GM12801 (cell line): ENCODE results near the gene TAF4.

Experiments used
- TF ChIP-seq, protein P1 (sequence below): IDR thresholded peaks from one replicate; pipeline ENCODE4 v1.5.1; 2011; ENCODE audit warnings: control low read depth; ENCODE audit not compliant: insufficient read length; ENCODE audit errors: extremely low read depth

Gene TAF4

DNA sequence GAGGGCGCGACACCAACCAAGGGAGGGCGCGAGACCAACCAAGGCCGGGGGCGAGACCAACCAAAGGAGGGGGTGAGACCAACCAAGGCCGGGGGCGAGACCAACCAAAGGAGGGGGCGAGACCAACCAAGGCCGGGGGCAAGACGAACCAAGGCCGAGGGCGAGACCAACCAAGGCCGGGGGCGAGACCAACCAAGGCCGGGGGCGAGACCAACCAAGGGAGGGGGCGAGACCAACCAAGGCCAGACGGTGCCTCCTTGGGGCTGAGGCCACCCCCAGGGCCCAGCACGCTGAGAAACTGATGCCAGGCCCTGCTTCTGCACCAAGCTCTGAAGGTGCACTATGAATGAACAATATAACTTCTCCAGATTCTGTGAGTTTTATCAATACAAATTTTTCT lies 87.2 kb downstream of the TAF4 start:
- TF ChIP-seq, protein P1, sequence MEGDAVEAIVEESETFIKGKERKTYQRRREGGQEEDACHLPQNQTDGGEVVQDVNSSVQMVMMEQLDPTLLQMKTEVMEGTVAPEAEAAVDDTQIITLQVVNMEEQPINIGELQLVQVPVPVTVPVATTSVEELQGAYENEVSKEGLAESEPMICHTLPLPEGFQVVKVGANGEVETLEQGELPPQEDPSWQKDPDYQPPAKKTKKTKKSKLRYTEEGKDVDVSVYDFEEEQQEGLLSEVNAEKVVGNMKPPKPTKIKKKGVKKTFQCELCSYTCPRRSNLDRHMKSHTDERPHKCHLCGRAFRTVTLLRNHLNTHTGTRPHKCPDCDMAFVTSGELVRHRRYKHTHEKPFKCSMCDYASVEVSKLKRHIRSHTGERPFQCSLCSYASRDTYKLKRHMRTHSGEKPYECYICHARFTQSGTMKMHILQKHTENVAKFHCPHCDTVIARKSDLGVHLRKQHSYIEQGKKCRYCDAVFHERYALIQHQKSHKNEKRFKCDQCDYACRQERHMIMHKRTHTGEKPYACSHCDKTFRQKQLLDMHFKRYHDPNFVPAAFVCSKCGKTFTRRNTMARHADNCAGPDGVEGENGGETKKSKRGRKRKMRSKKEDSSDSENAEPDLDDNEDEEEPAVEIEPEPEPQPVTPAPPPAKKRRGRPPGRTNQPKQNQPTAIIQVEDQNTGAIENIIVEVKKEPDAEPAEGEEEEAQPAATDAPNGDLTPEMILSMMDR: no peak

DNA sequence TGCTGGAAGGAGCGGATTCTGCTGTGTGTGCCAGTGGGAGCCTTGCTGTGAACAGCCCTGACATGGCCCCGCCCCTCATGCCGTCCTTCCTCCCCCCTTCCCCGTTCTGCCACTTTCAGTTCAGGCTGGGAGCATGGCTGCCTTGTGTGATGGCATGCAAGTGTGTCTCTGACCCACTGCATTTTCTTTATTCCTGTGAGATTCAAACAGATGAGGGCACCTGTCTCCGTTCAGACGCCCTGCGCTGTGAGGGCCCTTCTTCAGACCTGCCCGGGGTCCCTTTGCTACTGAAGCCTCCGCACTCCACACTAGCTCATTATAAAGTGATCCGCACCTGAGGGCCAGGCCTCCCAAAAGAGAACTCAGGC lies 88.3 kb downstream of the TAF4 start:
- TF ChIP-seq, protein P1: no peak

DNA sequence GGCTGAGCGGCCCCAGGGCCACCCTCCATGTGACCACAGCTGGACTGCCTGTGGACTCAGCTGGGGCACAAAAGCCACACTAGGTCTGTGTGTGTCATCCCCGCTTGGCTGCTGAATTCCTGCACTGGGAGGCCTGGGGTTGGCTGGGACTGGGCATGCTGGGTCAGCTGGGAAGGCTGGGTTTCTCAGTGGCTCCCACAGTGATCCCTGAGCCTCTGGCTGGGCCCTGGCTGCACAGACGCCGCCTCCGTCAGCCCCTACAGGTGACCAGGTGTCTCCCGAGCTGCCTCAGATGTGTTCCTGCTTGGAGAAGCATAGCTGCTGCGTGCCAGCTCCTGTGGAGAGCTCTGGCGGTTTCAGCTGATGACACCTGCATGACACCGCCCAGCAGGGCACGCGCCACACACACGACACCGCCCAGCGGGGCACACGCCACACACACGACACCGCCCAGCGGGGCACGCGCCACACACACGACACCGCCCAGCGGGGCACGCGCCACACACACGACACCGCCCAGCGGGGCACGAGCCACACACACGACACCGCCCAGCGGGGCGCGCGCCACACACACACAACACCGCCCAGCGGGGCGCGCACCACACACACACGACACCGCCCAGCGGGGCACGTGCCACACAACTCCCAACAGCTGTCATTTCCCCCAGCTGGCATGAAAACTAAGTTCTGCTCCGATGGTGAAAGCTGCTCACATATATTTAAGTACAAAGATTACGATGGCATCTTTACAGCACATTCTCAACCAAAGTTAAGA lies 88.8 kb downstream of the TAF4 start:
- TF ChIP-seq, protein P1: no peak

DNA sequence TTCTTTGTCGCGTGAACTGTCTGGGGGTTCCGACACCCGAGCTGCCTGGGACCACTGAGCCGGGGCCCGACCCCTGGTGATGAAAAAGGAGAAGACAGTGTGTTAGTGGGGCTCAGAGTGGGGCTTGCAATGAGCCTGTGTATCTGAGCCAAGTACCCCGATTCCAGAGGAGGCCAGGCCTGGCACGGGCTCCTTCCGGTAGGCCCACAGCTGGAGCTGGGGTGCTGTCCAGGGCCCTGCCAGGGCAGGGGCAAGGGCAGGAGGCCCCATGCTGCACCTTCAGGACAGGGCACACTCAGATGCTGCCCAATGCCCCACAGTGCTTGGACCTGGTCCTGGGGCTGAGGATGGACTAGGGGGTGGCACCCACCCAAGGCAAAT lies 89.4 kb downstream of the TAF4 start:
- TF ChIP-seq, protein P1: no peak

DNA sequence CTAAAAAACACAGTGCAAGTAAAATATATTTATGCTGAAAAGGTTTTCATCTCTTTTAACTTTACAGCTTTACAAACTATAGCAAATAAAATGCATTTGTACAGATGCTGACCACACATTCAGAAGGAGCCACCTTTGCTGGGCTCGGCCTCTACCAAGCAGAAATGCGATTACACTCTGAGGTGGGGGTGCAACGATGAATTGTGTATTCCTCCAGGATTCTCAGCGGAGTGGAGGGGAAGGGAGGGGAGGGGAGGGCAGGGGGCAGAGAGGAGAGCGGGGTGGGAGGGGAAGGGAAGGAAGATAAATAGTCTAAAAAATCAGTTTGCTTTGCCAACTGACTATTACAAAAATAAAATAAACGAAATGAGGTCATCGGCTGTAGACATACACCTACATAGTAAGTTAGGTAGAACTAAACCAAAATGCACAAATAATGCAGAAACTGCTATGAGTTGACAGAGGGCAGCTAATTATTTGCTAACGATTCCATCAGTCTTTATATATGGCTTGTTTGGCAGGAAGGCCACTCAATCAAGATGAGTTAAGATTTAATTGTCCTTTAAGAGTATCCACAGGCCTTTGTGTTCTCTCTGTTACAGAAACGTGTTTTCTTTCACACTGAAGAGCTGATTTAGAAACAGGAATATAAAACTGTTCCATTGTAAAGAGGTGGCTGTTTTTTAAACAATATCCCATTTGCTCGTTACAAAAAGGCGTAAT lies 90.1 kb downstream of the TAF4 start:
- TF ChIP-seq, protein P1: no peak

DNA sequence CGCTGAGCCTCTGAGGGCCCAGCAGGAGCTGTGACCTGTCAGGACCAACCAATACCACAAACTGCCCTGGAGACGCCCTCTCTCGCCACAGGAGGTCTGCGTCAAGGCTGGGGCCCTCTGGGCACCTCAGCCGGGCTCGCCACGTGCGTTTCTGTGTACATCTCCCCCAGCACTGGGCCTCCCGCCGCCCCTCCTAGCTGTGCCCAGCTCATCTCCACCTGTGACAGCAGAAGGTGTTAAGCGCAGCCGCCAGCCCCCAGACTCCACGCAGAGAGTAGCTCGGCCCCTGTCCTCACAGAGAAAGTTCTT lies 91.4 kb downstream of the TAF4 start:
- TF ChIP-seq, protein P1: no peak

DNA sequence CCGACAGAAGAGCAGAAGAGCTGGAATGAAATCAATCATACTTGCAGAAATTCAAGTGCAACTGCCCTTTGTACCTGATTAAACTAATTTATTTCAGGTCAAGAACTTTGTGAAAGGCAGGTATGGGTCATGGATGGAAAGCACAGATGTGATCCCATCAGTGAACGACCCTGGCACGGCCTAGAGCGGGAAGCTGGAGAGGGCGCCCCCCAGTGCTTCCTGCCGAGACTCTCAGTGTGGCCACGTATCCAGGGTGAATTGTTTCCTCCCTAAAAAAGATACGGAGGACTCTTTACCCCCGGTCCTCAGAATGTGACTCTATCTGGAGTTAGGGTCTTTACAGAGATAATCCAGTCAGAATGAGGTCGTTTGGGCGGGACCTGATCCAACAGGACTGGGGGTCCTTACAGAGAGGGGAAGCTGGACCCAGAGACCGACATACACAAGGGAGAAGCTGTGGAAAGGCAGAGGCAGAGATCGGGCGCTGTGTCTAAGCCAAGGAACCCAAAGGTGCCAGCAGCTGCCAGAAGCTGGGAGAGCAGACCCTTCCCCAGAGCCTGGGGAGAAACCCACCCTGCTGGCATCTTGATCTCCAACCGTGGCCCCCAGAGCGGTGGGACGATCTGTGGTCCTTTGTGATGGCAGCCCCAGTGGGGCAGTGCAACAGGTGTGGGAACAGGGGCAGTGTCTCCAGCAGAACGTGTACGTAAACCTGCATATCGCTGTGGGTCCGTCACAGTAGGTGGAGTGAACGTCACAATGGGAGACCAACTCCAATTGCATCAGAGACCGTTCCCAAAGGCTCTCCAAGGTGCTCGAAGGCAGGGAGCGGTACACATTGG lies 91.9 kb downstream of the TAF4 start:
- TF ChIP-seq, protein P1: no peak
